Activated T-helper 1 cell treated with Interleukin-2 at 50 U/mL for 16 hours (primary cell): ENCODE results near the gene CA12.

Experiments used
- DNase-seq: peaks from one replicate; pipeline ENCODE4 v3.0.0-alpha.2; 2020; ENCODE audit warnings: low read depth

The CA12 gene

DNA sequence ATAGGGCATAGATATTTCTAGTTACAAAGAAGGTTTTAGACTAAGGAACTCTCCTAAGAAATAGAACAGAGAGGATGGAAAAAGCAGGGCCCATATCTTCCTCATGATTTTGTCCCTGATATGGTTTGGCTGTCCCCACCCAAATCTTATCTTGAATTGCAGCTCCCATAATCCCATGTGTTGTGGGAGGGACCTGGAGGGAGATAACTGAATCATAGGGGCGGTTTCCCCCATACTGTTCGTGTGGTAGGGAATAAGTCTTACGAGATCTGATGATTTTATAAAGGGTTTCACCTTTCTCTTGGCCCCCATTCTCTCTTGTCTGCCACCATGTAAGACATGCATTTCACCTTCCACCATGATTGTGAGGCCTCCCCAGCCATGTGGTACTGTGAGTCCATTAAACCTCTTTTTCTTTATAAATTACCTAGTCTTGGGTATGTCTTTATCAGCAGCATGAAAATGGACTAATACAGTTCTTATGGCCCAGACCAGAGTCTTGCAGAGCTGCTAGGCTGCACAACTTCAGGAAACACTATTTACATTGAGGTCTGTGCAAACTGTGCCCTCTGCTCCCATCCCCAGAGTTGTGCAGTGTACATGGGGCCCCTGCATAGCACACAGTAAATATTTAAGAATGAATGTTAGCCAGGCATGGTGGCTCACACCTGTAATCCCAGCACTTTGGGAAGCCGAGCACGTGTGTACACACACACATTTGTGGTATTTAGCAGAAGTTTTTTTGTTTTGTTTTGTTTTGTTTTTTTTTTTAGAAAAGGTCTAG, 20.3 kb upstream of the CA12 start:
- DNase-seq, result no peak

- DNase-seq, result no peak
These were observed 19.4 kb upstream of the CA12 start for GRCh38 chr15:63401078-63401477.

DNA sequence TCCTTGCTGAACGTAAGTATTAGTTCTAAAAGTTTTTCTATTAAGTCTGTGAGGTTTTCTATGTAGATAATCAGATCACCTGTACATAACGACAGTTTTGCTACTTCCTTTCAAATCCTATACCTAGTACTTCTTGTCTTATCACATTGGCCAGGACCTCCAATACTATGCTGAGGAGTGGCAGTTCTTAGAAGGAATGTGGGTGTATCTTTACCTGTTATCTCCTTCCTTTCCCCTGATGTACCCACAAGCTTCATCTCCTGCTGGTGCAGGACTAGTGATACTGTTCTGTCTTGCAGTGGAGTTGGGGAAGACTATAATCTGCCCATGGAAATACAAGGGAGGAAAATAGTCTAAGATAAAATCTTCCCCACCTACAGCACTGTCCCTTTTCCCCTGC, 16.8 kb upstream of the CA12 start:
- no peak for DNase-seq

- no peak for DNase-seq
These were observed 14.7 kb upstream of the CA12 start for GRCh38 chr15:63396152-63396928.

DNA sequence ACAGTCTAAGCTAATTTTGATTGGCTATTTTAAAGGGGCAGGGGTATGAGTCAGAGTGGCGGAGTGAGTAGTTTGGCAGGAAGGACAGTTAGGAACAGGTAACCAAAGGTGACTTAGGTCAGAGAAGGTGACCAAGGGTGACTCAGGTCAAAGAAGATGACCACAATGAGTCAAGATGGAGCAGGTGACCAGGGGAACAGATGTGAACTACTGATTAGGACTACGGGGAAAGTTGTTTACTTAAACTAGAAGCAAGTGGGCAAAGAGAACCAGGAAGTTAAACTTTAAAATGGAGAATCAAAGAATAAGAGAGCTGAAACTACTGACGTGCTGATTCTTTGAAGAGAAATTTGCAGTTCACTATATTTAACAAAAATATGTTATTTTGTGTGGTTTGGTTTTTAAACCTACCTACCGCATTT, 14.1 kb upstream of the CA12 start:
- DNase-seq, result no peak

DNA sequence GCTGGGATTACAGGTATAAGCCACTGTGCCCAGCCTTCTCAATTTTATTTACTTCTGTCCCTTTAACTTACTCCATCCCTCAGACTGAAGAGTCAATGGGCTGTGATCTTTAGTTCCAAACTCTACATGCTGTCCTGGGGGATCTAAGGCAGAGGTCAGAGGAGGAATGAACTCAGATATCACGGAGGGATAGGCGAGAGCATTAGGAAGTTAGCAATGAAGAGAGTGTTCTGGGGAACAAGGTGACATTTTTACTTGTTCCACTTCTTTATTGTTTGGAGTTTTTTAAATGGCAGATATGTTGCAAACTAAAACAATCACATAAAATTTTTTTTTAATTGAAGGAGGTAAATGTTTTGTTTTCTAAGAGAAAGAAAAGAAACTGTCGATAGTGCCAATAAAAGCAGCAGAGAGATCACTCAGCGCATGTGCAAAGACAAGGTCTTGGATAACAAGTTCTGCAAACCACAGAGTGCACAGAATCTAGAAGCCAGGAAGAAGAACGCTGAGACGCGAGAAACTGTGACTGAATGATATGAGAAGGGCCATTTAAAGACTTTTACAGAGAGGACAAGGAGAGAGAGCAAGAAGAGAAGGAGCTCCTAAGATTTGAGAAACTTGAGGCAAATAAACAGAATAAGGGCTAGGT, 10.8 kb upstream of the CA12 start:
- DNase-seq, result no peak

DNA sequence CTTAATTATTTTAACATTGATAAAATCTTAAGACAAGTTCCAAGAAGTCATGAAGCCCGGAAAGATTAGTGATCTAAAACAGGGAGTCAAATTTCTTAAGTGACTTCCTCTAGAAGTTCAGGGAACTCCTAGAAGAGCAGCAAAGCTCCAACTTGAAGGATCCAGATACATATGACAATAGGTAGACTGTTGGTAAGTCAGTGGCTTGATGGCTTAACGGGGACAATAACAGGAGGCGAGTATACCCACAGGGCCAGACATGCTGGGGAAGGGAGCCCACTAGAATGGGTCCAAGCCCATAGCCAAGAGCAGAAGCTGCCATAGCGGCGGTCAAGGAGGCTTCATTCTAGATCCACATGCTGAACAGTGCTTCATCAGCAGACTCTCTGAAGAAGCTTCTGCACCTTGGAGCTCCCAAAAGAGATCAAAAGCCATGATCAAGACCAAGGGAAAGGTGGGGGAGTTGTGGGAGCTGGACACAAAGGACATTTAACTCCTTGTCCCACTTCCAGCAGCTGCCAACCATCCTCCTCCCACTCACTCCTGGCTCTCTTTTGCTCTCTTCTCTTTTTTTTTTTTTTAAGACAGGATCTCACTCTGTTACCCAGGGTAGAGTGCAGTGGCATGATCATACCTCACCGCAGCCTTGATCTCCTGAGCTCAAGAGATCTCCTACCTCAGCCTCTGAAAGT, 10.2 kb upstream of the CA12 start:
- DNase-seq, result no peak

DNA sequence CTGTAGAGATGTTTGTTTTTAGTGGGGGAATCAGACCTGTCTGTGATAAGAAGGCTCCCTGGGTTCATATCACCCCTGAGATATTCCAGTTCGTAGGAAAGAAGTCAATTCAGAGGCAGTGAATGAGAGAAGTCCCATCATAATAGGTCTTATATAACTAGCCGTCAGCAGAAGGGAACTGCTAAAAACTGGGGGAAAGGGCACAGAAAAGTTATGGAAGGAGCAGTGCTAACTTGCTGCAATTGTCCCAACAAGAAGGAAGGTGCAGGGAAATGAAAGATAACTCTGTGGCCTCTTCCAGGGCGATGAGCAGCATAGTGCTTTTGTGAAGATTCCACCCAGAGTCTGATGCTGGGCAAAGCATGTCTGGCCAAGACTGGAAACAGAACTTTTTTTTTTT, 9.0 kb upstream of the CA12 start:
- DNase-seq, result no peak

DNA sequence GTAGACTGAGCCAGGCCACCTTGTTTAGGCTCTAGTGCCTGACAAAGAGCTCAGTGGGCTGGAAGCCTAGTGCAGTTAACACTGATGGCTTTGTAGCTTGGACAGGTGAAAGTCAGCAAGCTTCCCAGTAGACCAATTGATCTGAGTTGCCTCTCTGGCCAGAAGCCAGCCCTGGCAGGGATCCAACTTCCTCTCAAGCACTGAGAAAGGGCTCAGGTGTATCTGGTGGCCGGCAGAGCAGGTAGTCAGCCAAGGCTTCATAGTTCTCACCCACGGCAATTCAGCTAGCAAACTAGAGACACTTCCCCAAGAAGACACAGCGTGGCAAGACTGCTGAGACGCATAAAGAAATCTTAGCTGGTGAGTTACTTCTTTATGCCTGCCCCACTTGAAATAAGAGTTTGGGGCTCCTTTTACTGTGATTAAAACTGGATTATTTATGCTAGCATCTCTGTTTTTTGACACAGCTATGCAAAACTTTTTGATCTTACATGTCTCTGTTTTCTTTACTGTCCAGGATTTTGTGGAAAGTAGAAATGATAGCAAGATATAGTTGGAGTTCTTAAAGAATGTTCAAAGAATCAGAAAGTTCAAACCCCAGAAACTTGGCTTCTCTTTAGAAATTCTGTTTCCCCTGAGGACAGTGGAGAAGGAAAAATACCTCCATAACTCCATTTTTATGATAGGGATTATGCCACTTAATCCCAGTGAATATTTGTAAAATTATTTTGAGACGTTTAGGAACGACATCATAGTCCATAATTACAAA, 8.4 kb upstream of the CA12 start:
- no peak for DNase-seq

DNA sequence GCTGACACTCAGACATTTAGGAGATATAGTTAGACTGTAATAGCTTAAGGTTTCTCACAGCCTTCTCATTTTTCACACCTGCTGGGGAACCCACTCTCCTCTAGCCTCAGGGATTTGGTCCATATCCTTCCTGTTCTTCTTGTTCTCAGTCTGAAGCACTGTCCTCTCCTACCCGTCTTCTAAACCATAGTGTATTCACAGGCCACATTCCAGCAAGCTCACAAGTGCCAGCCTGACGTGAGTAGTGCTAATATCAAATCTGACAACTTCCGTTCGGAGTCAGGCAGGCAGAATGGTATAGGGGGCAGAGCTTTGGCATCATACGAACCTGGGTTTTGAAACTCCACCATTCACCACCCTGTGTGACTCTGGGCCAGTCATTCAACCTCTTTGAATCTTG, 6.9 kb upstream of the CA12 start:
- no peak for DNase-seq

- DNase-seq, result no peak
These were observed 6.3 kb upstream of the CA12 start for GRCh38 chr15:63387748-63388493.

- no peak for DNase-seq
These were observed 4.4 kb upstream of the CA12 start for GRCh38 chr15:63385911-63386531.

DNA sequence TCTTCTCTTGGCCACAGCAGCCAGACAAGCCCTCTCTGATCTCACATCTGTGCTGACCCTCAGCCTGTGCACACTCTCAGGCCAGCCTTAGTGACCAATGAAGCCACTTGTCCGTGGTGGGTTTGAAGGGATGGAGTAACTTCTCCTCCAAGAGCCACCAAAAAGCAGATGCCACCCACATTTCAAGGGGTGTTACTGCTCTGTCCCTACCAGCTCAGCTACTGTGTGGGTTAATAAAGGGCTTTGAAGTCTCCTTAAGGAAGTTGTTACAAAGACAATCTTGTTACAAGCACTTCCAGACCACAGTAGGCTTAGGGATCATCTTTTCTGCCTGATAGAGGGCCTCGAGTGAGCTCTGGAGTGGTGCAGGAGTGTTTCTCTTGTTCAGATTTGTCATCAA, 3.3 kb upstream of the CA12 start:
- no peak for DNase-seq

- no peak for DNase-seq
These were observed 1.5 kb upstream of the CA12 start for GRCh38 chr15:63382966-63383710.

- no peak for DNase-seq
These were observed 801 bp downstream of the CA12 start for GRCh38 chr15:63380808-63381282.

- no peak for DNase-seq
These were observed 1.4 kb downstream of the CA12 start for GRCh38 chr15:63380151-63380807.

GRCh38 chr15:63379492-63380150, 2.0 kb downstream of the CA12 start:
- no peak for DNase-seq

DNA sequence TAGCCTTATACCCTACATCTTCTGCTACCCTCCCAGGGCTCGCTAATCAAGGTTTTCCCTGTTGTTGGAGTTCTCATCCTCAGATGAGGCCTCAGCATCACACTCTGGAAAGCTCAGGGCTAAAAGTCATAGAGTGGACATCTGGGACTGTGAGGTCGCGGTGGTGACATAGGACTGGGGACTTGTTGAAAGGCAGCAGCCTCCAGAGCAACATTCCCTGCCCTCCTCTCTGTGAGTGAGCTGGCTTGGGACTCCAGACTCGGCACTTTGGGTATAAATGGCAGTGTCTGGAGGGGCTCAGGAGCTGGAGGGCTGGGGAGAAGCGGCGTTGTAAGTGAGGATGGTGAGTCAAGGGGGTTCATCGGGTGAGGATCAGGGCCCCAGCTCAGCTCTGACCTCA, 2.7 kb downstream of the CA12 start:
- no peak for DNase-seq
